Transverse colon (tissue), 3 donors: ENCODE results near the gene OR5A1.

Source experiments
- POLR2A ChIP-seq: fragments of 450-650 bp; IDR thresholded peaks from one replicate; pipeline ENCODE4 v1.6.1; 2016; ENCODE audit warnings: antibody characterized with exemption, mild to moderate bottlenecking, moderate library complexity
- TF ChIP-seq, protein P1 (sequence below), 5 experiments: fragments of 200-600 bp in 3 of 5; fragments of 450-650 bp in 2 of 5; sonication (generic) in 3 of 5; IDR thresholded peaks; 1 replicate in 2 of 5; 2 replicates in 3 of 5; pipeline ENCODE4 v1.5.1; 2016 to 2017; ENCODE audit warnings: antibody characterized with exemption in 5 of 5, inconsistent platforms in 3 of 5, mild to moderate bottlenecking in 2 of 5, moderate library complexity in 1 of 5

DNA sequence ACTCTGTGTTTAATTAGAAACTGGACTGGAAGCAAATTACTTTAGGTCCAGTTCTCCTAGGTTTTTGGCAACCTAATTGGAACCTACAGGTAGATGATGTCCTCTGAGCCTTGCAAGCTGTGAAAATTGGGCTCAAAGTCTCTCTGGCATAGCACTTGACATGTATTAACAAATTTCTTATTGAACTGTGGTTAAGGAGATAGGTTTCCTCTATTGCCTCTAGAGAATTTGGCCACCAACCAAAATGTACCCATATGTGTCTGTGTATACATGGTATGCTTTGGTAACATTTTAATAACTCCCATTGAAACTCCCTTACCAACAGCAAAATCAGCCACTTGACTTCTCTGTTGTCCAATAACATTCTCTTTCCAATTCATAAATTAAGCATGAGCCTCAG, 36.7 kb downstream of the OR5A1 start, which contains the start of gene OR4D10:
- TF ChIP-seq POLR2A, result no peak
- TF ChIP-seq, protein P1, sequence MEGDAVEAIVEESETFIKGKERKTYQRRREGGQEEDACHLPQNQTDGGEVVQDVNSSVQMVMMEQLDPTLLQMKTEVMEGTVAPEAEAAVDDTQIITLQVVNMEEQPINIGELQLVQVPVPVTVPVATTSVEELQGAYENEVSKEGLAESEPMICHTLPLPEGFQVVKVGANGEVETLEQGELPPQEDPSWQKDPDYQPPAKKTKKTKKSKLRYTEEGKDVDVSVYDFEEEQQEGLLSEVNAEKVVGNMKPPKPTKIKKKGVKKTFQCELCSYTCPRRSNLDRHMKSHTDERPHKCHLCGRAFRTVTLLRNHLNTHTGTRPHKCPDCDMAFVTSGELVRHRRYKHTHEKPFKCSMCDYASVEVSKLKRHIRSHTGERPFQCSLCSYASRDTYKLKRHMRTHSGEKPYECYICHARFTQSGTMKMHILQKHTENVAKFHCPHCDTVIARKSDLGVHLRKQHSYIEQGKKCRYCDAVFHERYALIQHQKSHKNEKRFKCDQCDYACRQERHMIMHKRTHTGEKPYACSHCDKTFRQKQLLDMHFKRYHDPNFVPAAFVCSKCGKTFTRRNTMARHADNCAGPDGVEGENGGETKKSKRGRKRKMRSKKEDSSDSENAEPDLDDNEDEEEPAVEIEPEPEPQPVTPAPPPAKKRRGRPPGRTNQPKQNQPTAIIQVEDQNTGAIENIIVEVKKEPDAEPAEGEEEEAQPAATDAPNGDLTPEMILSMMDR (IDR thresholded peaks at IDR 0.05), result no peak
